ENCODE data around the gene SETD1A. TPM values are rescaled to one million over a fixed set of nuclear protein-coding genes. Genes with fewer than 3 reads are reported as not detected.

Gene SETD1A
- total RNA-seq, 1 experiment from 2014 or later, result 33.2 TPM

DNA sequence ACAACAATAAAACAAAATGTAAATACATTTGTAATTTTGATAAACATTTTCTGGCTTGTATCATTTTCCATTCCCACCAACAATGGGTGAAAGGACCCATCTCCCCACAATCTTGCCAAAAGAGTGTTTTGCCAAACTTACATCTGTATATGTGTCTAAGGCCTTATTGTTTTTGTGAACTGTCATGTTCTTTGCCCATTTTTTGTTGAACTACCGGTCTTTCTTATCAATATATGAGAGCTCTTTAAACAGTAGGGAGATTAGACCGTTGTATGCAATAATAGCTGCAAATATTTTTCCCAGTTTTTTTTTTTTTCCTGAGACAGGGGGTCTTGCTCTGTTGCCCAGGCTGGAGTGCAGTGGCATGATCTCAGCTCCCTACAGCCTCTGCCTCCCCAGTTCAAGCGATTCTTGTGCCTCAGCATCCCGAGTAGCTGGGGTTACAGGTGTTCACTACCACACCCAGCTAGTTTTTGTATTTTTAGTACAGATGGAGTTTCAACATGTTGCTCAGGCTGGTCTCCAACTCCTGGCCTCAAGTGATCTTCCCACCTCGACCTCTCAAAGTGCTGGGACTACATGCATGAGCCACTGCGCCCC, 66.2 kb downstream of the SETD1A start:
- no peaks in the 10 kb centered on the region for H3K4me1 ChIP-seq (replicated peaks; ENCODE audit: insufficient read depth)
- no peak overlapping the region for H3K4me2 ChIP-seq
- no peaks in the 10 kb centered on the region for H4K20me1 ChIP-seq (ENCODE audit: insufficient read depth)
- CTCF ChIA-PET, result no interaction called here
- no peaks in the 10 kb centered on the region for H3K79me2 ChIP-seq (ENCODE audit: low read depth)
- no peaks in the 10 kb centered on the region for H3K27me3 ChIP-seq (ENCODE audit: insufficient read depth, low read depth)
- H3K9me2 ChIP-seq (ENCODE audit: insufficient read depth), result no peaks in the 10 kb centered on the region; the same call in 1 of the 2 replicates
- no peak for TF ChIP-seq EZH2 (IDR thresholded peaks at IDR 0.05; ENCODE audit: low read depth)
- TF ChIP-seq, protein P1, sequence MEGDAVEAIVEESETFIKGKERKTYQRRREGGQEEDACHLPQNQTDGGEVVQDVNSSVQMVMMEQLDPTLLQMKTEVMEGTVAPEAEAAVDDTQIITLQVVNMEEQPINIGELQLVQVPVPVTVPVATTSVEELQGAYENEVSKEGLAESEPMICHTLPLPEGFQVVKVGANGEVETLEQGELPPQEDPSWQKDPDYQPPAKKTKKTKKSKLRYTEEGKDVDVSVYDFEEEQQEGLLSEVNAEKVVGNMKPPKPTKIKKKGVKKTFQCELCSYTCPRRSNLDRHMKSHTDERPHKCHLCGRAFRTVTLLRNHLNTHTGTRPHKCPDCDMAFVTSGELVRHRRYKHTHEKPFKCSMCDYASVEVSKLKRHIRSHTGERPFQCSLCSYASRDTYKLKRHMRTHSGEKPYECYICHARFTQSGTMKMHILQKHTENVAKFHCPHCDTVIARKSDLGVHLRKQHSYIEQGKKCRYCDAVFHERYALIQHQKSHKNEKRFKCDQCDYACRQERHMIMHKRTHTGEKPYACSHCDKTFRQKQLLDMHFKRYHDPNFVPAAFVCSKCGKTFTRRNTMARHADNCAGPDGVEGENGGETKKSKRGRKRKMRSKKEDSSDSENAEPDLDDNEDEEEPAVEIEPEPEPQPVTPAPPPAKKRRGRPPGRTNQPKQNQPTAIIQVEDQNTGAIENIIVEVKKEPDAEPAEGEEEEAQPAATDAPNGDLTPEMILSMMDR (conservative IDR thresholded peaks at IDR 0.05), result no peak
- intact Hi-C loops (cut with micrococcal nuclease; ENCODE audit: unreplicated experiment), result no loop called here
- H3K27ac ChIP-seq, result no peak overlapping the region
- no peaks in the 10 kb centered on the region for H3K9me3 ChIP-seq (ENCODE audit: insufficient read depth, low read depth)
- H3K4me3 ChIP-seq, result no peak overlapping the region
- H3K36me3 ChIP-seq (ENCODE audit: low read depth), result no peaks in the 10 kb centered on the region
- POLR2A ChIA-PET (ENCODE audit: unreplicated experiment), result no interaction called here
- no peak overlapping the region for H2AFZ ChIP-seq
- BruUV-seq (replicated peaks), result no TSS peak
- DNase-seq, result no peak
- H3F3A ChIP-seq (ENCODE audit: insufficient read depth, low read depth), result peaks cover 11% of the 10 kb centered on the region; the same call in 1 of the 2 replicates

DNA sequence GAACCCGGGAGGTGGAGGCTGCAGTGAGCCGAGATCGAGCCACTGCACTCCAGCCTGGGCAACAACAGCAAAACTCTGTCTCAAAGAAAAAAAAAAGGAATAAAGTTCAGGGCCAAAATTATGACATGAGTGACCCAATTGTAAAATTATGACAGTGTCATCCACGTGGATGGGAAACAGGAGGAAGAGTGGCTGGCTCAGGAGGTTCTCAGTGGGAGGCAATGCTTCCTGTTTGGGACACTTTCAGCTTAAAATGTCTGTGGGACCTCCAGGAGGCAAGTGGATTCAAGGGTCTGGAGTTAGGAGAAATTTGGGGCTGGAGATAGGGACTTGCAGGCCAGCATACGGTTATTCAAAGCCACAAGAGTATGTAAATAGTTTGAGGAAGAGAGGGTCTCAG, 67.8 kb downstream of the SETD1A start:
- no TSS peak for BruUV-seq (replicated peaks)
- H3K4me3 ChIP-seq, result no peak overlapping the region
- no peaks in the 10 kb centered on the region for H4K20me1 ChIP-seq (ENCODE audit: insufficient read depth)
- no peak overlapping the region for H3K27ac ChIP-seq
- H3K36me3 ChIP-seq (ENCODE audit: low read depth), result no peaks in the 10 kb centered on the region
- H3F3A ChIP-seq (ENCODE audit: insufficient read depth, low read depth), result peaks cover 11% of the 10 kb centered on the region; the same call in 1 of the 2 replicates
- ChIA-PET CTCF (no interaction called here), POLR2A (ENCODE audit: unreplicated experiment) (no interaction called here)
- no peaks in the 10 kb centered on the region for H3K79me2 ChIP-seq (ENCODE audit: low read depth)
- no peaks in the 10 kb centered on the region for H3K9me3 ChIP-seq (ENCODE audit: insufficient read depth, low read depth)
- no peaks in the 10 kb centered on the region for H3K4me1 ChIP-seq (replicated peaks; ENCODE audit: insufficient read depth)
- intact Hi-C loops (cut with micrococcal nuclease; ENCODE audit: unreplicated experiment), result no loop called here
- TF ChIP-seq EZH2 (IDR thresholded peaks at IDR 0.05; ENCODE audit: low read depth), result no peak
- TF ChIP-seq, protein P1 (conservative IDR thresholded peaks at IDR 0.05), result no peak
- H3K9me2 ChIP-seq (ENCODE audit: insufficient read depth), result no peaks in the 10 kb centered on the region
- no peak overlapping the region for H2AFZ ChIP-seq
- H3K27me3 ChIP-seq (ENCODE audit: insufficient read depth, low read depth), result no peaks in the 10 kb centered on the region
- no peak for DNase-seq
- H3K4me2 ChIP-seq, result no peak overlapping the region

DNA sequence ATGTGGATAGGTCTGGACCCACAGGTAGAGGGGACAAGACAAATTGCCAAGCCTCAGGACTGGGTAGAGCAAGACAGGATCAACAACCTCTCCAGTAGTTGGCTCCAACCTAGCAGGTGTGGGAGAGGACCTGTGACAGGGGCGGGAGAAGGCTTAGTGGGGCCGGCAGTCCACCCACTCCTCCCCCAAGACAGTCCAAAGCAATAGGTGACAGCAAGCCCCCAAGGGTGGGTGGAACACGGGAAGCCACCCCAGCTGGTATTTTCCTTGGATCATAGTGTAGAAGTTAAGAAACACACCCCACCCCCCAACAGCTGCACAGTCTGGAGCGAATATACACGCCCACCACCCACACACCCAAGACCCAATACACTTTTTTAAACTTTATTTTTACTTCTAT, 71.7 kb downstream of the SETD1A start:
- H3K36me3 ChIP-seq (ENCODE audit: low read depth), result no peaks in the 10 kb centered on the region
- no peak for DNase-seq
- intact Hi-C loops (cut with micrococcal nuclease; ENCODE audit: unreplicated experiment), result no loop called here
- H3K79me2 ChIP-seq (ENCODE audit: low read depth), result peaks cover 7% of the 10 kb centered on the region
- TF ChIP-seq, protein P1 (conservative IDR thresholded peaks at IDR 0.05), result no peak
- TF ChIP-seq EZH2 (IDR thresholded peaks at IDR 0.05; ENCODE audit: low read depth), result no peak
- H3K9me3 ChIP-seq (ENCODE audit: insufficient read depth, low read depth), result no peaks in the 10 kb centered on the region
- peaks cover 7% of the 10 kb centered on the region for H3K4me1 ChIP-seq (replicated peaks; ENCODE audit: insufficient read depth)
- no peaks in the 10 kb centered on the region for H3K27me3 ChIP-seq (ENCODE audit: insufficient read depth, low read depth)
- ChIA-PET CTCF (no interaction called here), POLR2A (ENCODE audit: unreplicated experiment) (no interaction called here)
- H3K4me2 ChIP-seq, result no peak overlapping the region
- H2AFZ ChIP-seq, result no peak overlapping the region
- BruUV-seq (replicated peaks), result no TSS peak
- no peaks in the 10 kb centered on the region for H3K9me2 ChIP-seq (ENCODE audit: insufficient read depth)
- H3K27ac ChIP-seq, result no peak overlapping the region
- no peak overlapping the region for H3K4me3 ChIP-seq
- peaks cover under 1% of the 10 kb centered on the region; the same call in 1 of the 2 replicates for H4K20me1 ChIP-seq (ENCODE audit: insufficient read depth)
- peaks cover 14% of the 10 kb centered on the region; the same call in 1 of the 2 replicates for H3F3A ChIP-seq (ENCODE audit: insufficient read depth, low read depth)

Data from PC-9 (cell line).